ENCODE results near the gene NACC2. TPM values are rescaled to one million over a fixed set of nuclear protein-coding genes. Genes with fewer than 3 reads are reported as not detected.

The NACC2 gene
- total and polyA plus RNA-seq, 2 of the 8 experiments (the other 6 are each of a cell fraction or from before 2014, with no cell fraction given), result 8.3 to 14.0 TPM

- 86% methylated on average over 17 of the region's 24 CpGs; no CpG with 5 or more reads in 1 of the 2 experiments for WGBS, 2 experiments (ENCODE audit: extremely low coverage in 1 of 2, insufficient coverage in 1 of 2, insufficient read length in 1 of 2, insufficient replicate concordance in 2 of 2, low coverage in 1 of 2, low lambda C conversion rate in 2 of 2, missing lambda C conversion rate in 1 of 2)
- Histone ChIP-seq H3K4ac (replicated peaks; ENCODE audit: insufficient read length, low read depth, low read length) (no peak overlapping the region), H3K27me3 (replicated peaks in 1 of 4; ENCODE audit: control insufficient read depth in 3 of 4, extremely low read depth in 1 of 4, insufficient read depth in 3 of 4, low read length in 3 of 4) (no peaks in the 10 kb centered on the region), H2BK15ac (ENCODE audit: low read length) (no peak overlapping the region), H3K4me2 (ENCODE audit: insufficient read depth in 1 of 2, low read depth in 2 of 2, low read length in 2 of 2) (no peak overlapping the region), H2BK20ac (ENCODE audit: low read length) (peak overlapping the region; percentile 86; the same call in 1 of the 2 replicates), H4K91ac (replicated peaks; ENCODE audit: insufficient read length, low read length) (no peak overlapping the region), H2BK120ac (replicated peaks; ENCODE audit: low read depth, low read length) (no peak overlapping the region), H2AK5ac (ENCODE audit: low read depth, low read length) (0 out of 2 replicates have a peak overlapping the region, but pooled peaks have one; percentile 24), H3K56ac (replicated peaks; ENCODE audit: insufficient read length, low read depth, low read length) (no peak overlapping the region), H4K8ac (ENCODE audit: extremely low read depth, insufficient read depth, low read length) (no peak overlapping the region), H2BK12ac (ENCODE audit: low read depth, low read length) (no peak overlapping the region), H3K9ac (replicated peaks in 1 of 4; ENCODE audit: extremely low read depth in 1 of 4, low read depth in 3 of 4, low read length in 3 of 4) (no peak overlapping the region), H4K5ac (ENCODE audit: insufficient read length, low read depth, low read length) (no peak overlapping the region), H3K9me3 (ENCODE audit: insufficient read depth in 2 of 2, low read depth in 1 of 2, low read length in 1 of 2) (no peaks in the 10 kb centered on the region), H3K4me3 (ENCODE audit: extremely low read depth in 1 of 4, insufficient read depth in 2 of 4, low read depth in 3 of 4, low read length in 4 of 4) (no peak overlapping the region), H3K79me1 (ENCODE audit: low read depth, low read length) (peaks cover under 1% of the 10 kb centered on the region; the same call in 1 of the 2 replicates), H2AFZ (ENCODE audit: low read length) (no peak overlapping the region), H3K14ac (ENCODE audit: insufficient read length) (no peak overlapping the region), H4K20me1 (replicated peaks in 1 of 2; ENCODE audit: control insufficient read depth in 1 of 2, insufficient read depth in 2 of 2, low read length in 2 of 2) (peaks cover 0 to 1% of the 10 kb centered on the region in 2 experiments), H3K79me2 (ENCODE audit: control insufficient read depth in 1 of 2, insufficient read depth in 2 of 2, low read length in 2 of 2) (no peaks in the 10 kb centered on the region), H3K4me1 (replicated peaks in 1 of 4; ENCODE audit: control insufficient read depth in 3 of 4, insufficient read depth in 4 of 4, low read length in 3 of 4) (peaks cover 0 to 67% (median 51%) of the 10 kb centered on the region in 4 experiments; a peak in 6 of 7 replicates), H3K36me3 (ENCODE audit: control insufficient read depth in 2 of 4, insufficient read depth in 4 of 4, low read length in 3 of 4) (no peaks in the 10 kb centered on the region; a peak in 1 of 8 replicates), H3K23me2 (ENCODE audit: low read depth, low read length) (no peaks in the 10 kb centered on the region), H3K18ac (ENCODE audit: extremely low read depth, low read length) (no peak overlapping the region), H3K27ac (ENCODE audit: low read depth, low read length) (no peak overlapping the region), H2BK5ac (ENCODE audit: low read depth, low read length) (no peak overlapping the region), H3K23ac (ENCODE audit: insufficient read length) (no peak overlapping the region)
- ChIA-PET POLR2A (ENCODE audit: partially characterized antibody) (interaction anchor here (0.9 to 1.4 kb wide), 3 partner anchors 10 to 43 kb away, joined by 3 read pairs; no protein-coding TSS in a partner anchor), CTCF (ENCODE audit: partially characterized antibody) (interaction anchor here (1.0 to 2.0 kb wide), 6 partner anchors 11 to 356 kb away, joined by 3 to 9 read pairs (median 4); partner anchors contain the start of gene DNLZ)
- no peak for DNase-seq (ENCODE audit: low read depth in 1 of 2, low spot score in 2 of 2)
- FAIRE-seq, result no peak
- TF ChIP-seq POU5F1 (IDR thresholded peaks at IDR 0.05; ENCODE audit: low read depth, low read length), result no peak
- TF ChIP-seq SP1 (IDR thresholded peaks at IDR 0.05; ENCODE audit: low read depth, low read length), result no peak
- no peak for TF ChIP-seq TAF1 (IDR thresholded peaks at IDR 0.05; ENCODE audit: low read depth, low read length)
- no peak for TF ChIP-seq GTF2F1 (IDR thresholded peaks at IDR 0.05; ENCODE audit: borderline replicate concordance, low read depth, low read length)
- TF ChIP-seq MAFK (IDR thresholded peaks at IDR 0.05; ENCODE audit: low read depth, low read length), result no peak
- TF ChIP-seq EP300 (IDR thresholded peaks at IDR 0.05; ENCODE audit: borderline replicate concordance in 1 of 2, low read depth in 2 of 2, low read length in 2 of 2), result no peak
- TF ChIP-seq SP4 (IDR thresholded peaks at IDR 0.05; ENCODE audit: low read length), result no peak
- no peak for TF ChIP-seq CBX8 (IDR thresholded peaks at IDR 0.05; ENCODE audit: borderline replicate concordance, low read depth, low read length)
- TF ChIP-seq, protein P1, sequence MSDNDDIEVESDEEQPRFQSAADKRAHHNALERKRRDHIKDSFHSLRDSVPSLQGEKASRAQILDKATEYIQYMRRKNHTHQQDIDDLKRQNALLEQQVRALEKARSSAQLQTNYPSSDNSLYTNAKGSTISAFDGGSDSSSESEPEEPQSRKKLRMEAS (IDR thresholded peaks at IDR 0.05), result no peak
- TF ChIP-seq TAF7 (optimal IDR thresholded peaks at IDR 0.05; ENCODE audit: borderline replicate concordance, low read depth, low read length), result no peak
- no peak for TF ChIP-seq EGR1 (IDR thresholded peaks at IDR 0.05; ENCODE audit: borderline replicate concordance, low read depth, low read length)
- TF ChIP-seq SRF (IDR thresholded peaks at IDR 0.05; ENCODE audit: low read depth, low read length), result no peak
Measured at GRCh38 chr9:136007934-136008692, 87.0 kb downstream of the NACC2 start.
